Panc1 (cell line): ENCODE results near the gene ASTN2.

Experiments used
- CTCF ChIP-seq: fragments of 450-650 bp; IDR thresholded peaks from 2 replicates; pipeline ENCODE4 v1.5.1; 2017; ENCODE audit warnings: mild to moderate bottlenecking
- POLR2AphosphoS5 ChIP-seq: IDR thresholded peaks from 2 replicates; pipeline ENCODE4 v1.6.1; 2012; ENCODE audit warnings: mild to moderate bottlenecking, low read depth, low read length, moderate library complexity

GRCh38 chr9:116653348-116654058, 761.4 kb downstream of the ASTN2 start:
- no peak for TF ChIP-seq CTCF
- TF ChIP-seq POLR2AphosphoS5, result no peak
